Measurements from ENCODE around the gene FFAR2.

FFAR2 gene

DNA sequence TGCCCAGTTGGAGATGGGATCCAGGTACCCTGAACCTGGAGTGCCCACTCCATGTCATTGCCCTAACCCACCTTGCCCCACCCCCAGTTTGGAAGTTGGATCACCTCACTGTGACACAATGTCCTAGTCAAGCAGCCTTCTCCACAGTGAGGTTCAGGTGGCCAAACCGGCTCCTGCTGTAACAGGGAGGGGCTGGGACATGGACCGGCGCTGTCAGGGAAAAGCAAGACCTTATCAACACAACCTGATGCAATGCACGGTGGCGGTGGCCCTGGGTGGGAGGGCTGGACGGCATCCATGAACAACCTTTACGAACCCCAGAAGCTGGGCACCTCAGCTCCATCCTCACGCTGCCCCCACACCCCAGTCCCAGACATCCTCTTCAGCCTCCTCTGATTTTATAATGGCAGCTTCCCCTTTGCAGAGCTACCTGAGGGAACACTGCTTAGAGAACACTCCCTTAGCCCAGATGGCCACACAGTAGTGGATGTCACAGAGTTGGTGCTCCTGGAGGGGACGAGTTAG is 43.8 kb downstream of the FFAR2 start:
- DNase-seq = no peak

DNA sequence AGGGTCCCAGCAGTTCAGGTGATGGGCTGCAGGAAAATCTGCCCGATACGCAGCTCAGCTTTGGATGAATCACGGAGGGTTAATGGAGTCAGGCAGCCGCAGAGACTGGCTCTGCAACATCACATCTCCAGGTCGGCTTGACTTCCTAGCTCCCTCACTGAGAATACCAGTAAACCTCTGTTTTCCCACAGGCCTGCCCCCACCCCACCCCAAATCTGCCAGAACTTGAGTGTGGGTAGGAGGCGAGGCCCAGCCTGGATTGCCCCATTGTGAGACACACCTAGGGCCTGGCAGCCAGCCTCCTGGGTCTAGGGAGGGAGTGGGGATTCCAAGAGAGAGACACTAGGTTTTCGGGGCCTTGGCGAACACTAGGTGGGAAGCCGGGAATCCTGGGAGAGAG is 45.9 kb downstream of the FFAR2 start:
- no peak for DNase-seq

DNA sequence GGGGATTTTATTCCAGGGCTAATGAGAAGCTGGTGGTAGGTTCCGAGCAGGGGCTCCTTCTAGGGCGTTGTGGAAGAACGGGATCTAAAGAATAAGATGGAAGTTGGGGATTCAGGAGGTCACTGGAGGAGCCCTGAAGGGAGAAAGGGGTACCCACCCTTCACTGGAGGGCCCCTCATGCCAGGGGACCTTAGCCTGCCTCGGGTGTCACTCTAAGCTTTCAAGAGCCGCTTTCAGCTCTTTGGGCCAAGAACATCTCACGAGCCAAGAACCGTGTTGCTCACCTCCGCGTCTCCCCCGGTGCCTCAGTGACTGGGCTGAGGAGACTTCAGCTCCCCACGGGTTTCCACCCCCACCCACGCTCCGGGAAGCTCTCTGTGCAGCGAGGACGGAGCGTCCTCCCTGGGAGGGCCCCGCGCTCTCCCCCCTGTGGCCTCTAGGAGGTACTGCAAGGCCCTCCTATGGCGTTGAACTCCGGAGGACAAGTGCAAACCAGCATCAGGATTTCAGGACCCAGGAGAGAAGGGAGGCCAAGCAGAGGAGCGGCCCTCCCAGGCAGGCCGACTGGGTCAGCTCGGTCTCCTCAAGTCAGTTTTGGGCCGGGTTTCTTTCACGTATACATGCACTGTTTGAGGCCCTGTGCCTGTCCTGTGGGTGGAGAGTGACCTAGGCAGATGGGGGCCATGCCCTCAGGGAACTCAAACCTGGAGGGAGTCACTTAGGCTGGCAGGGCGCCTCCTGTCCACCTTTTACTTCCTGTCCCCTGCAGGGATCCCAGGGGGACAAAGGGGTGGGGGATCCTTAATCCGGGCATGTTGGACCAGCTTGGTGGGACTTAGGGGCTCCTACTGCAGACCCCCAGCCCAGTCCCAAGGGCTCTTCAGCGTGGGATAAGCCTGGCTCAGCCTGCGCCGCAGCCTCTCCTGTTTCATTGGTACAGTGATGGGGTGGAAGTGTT is 47.3 kb downstream of the FFAR2 start:
- DNase-seq = no peak

DNA sequence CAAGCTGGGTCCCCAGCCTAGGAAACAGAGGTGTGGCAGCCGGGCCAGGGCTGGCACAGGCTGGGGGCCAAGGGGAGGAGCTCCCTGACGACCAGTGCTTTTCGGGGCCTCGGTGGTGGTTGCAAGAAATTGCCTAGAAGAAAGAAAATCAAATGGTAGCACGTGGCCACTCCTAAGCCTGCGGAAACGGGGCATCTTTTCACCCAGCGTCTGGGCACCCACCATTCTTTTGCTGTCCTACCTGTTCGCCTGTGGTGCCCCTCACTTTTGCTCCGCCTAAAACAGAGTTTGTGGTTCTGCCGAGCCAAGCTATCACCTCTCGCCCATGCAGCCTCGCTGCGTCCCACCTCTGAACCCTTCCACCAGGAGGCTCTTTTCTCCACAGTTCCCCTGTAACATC is 49.3 kb downstream of the FFAR2 start:
- no peak for DNase-seq

DNA sequence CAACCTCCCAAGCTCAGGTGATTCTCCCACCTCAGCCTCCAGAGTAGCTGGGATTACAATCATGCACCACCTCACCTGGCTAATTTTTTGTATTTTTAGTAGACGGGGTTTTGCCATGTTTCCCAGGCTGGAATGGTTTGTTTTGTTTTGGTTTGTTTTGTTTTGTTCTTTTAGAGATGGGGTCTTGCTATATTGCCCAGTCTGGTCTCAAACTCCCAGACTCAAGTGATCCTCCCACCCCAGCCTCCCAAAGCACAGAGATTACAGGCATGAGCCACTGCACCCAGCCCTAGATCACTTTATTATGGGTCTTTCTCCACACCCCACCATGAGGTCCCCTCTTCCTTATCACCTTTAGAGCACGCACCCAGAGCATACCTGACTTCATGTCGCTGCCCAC is 50.2 kb downstream of the FFAR2 start:
- no peak for DNase-seq

DNA sequence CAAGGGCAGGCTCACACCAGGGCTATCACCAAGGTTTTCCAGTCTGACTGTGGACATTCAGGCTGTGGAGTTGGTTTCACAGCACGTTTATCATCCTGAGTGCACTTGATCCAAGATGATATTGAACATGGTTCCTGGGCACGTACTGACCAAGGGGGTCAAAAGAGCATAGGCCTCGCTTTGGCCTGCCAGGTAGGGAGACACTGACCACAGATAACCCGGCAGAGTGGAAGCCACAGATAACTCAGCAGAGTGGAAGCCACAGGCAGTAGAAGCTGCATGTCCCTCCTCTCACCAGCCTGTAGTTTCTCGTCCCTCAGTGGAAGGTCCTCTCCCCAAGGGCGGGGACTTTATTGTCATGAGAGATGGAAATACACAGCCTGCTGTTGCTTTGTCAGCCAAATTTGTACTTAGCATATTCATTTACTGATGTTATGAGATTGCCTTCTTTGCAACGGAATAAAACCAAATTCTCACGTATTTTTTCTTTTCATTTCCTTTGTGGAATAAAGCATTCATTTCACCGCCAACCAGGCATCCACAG is 51.0 kb downstream of the FFAR2 start:
- no peak for DNase-seq

DNA sequence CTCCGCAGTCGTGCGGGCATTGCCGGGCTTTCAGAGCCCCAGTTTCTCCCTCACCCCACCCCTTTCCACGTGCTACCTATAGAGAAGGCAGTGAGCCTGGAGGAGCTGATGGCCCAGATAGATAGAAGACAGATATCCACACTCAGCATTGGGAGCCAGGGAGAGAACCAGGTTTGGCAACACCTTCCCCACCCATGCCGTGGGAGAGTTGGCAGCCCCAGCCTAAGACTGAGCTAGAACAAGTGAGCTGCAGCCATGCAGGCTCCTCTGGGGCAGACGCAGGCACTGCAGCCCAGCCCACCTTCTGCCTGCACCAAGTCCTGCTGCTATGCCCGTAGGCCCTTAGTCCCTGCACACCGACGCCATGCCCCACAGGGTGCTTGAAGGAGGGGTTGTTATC is 52.6 kb downstream of the FFAR2 start:
- no peak for DNase-seq

Measured in NCI-H446 treated with DMSO at 0.1 percent for 48 hours (cell line).